ENCODE results near the gene GOLGA8S.
"Not testable (repeated sequence)": the region's sequence is repeated elsewhere in the genome, so short reads cannot be mapped to it uniquely, and the experiment has no call there.

The GOLGA8S gene

DNA sequence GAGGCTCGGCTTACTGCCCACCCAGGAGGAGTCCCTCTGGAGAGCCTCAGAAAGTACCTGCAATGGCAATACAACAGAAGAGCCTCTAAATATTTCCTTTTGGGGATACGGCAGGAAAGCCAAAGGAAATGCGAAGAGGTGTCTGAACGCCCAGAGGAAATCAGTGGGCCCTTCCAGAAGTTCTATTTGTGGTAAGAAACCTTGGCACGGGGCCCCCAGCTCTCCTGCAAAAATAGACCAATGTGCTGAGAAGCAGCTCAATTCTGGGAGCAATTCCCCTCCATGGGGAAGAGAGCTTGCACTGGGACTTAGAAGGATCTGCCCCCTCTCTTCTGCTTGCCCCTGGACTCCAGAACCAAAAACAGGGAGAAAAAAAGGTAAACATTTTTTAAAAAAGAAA is 44.7 kb downstream of the GOLGA8S start:
- DNase-seq, result not testable (repeated sequence)

DNA sequence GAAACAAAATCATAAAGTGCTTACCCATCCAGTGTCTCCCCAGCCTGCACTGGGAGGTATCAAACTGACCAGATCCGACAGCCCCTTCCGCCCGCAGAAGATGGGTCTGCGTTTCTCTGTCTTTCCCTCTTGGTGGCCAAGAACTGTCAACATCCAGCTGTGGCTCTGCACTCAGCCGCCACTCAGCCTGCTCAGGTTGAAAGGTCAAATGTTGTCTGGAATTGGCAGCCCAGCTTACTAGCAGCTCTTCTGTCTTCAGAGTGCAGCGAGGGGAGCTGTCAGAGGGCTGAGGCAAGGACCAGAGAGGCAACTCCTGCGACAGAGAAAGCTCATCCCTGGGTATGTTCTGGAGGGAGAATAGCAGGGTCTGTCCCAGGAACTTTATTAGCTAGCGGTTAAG is 47.1 kb downstream of the GOLGA8S start:
- DNase-seq, result no peak

DNA sequence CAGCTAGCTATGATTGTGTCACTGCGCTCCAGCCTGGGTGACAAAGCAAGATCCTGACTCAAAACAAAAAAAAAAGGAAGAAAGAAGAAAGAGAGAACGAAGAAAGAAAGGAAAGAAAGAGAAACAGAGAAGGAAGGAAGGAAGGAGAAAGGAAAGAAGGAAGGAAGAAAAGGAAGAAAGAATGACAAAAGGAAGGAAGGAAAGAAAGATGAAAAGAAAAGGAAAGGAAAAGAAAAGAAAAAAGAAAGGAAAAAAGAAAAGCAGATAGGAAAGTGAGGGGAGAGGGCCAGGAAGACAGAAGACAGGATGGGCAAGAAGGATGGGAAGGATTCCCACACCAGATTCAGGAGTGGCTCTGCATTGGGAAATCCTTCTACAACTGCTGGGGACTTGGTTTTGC is 47.6 kb downstream of the GOLGA8S start:
- no peak for DNase-seq

DNA sequence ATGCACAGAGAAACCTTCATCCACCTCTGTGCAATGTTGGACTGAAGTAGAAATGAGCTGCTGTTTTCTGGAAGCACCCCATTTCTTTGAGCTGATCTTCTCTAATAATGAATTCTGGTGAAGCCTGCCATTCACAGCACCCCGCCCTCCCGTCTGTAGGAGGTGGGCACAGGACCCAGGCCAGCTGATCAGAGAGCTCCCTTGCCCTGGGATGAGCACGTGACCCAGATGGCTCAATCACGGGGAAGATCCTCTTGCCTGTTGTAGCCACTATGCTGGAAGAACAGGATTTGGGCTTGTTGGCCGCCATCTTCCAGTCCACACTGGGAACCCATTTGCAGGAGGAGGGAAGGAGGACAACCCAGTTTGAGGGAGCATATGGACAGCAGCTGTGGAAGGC is 48.0 kb downstream of the GOLGA8S start:
- DNase-seq, result no peak

DNA sequence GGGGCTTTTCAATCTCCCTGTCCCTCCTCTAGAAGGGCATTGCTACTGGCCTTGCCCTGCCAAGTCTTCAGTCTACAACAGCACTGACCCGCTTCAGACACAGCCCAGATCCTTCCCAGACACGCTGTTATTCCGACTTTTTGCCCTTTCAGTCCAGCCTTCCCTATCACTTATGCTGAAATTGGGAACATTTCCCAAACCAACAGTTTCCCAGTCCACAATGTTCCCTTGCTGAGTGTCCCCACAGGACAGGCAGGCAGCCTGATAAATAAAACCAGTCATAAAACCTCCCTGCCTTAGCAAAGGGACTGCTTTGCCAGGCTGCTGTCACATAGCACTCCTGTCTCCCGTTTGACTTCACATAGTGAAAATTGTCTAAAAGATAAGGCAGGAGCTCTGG is 49.0 kb downstream of the GOLGA8S start:
- no peak for DNase-seq

DNA sequence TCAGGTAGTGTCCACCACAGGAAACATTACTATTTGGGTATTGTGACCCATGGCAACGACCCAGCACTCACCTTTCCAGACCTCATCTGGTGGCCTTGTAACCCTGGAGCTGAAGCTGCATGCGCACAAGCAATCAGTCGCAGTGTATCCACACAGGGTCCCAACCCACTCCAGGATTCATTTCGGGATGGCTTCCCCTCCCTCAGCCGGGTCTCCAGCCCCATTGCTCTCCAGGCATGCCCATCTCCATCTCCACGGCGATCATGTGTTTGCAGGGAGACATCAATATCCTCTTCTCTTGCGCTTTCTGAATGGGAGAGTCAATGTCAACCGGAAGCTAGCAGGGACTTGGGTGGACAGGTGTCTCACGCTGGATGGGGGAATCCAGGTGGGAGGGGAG is 57.3 kb downstream of the GOLGA8S start:
- DNase-seq, result no peak

DNA sequence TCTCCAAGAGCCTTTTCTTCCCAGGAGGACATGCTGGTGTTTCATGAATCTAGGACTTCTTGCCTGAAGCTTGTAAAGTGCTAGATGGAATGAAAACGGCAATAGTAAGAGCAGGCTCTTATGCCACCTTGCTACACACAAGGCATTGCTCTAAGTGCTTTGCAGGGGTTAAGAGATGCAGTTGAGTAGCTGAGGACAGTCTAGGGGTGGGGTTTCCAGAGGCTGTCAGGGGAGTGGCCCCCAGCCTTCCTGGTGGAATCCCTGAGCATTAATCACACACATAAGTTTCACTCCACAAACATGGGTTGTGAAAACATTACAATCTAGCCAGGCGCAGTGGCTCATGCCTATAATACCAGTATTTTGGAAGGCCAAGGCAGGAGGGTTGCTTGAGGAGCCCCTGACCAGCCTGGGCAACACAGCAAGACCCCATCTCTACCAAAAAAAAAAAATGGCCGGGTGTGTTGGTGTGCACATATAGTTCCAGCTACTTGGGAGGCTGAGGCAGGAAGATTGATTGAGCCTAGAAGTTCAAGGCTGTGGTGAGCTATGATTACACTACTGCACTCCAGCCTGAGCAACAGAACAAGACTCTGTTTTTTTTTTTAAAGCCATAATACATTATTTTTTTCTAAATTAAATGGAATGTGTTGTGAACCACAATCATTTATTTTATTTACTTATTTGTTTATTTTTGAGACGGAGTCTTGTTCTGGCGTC is 58.5 kb downstream of the GOLGA8S start:
- DNase-seq, result not testable (repeated sequence)

Measured in NCI-H524 (cell line).